Forelimb muscle (tissue), 1 donor: Measurements from ENCODE around the gene FXYD1. TPM values are rescaled to one million over a fixed set of nuclear protein-coding genes. Genes with fewer than 3 reads are reported as not detected.
"Not testable (repeated sequence)": the region's sequence is repeated elsewhere in the genome, so short reads cannot be mapped to it uniquely, and the experiment has no call there.

Experiments
- DNase-seq: peaks from one replicate; pipeline ENCODE4 v3.0.0-alpha.2; 2013; ENCODE audit warnings: low read depth
- polyA plus RNA-seq: library from polyadenylated mRNA; unstranded; fragments of 120-200 nt; gene quantifications from one replicate; pipeline ENCODE4 v1.2.1, GENCODE V29; 2013; ENCODE audit not compliant: insufficient read length

Gene FXYD1
- polyA plus RNA-seq, 1 donor: 261 TPM

GRCh38 chr19:35141837-35142605 lies 3.4 kb downstream of the FXYD1 start:
- no peak for DNase-seq

GRCh38 chr19:35142606-35143230 lies 4.1 kb downstream of the FXYD1 start:
- no peak for DNase-seq

- DNase-seq: no peak
Observed at GRCh38 chr19:35143231-35143715, 4.6 kb downstream of the FXYD1 start, which contains the start of gene FXYD7. TSS of gene FXYD7 (plus strand) at chr19:35143255. CDS start at chr19:35143334, 79 bp downstream.

- no peak for DNase-seq
Observed at GRCh38 chr19:35143818-35144217, 5.2 kb downstream of the FXYD1 start.

GRCh38 chr19:35144259-35144599 lies 5.6 kb downstream of the FXYD1 start:
- no peak for DNase-seq

GRCh38 chr19:35144600-35145436 lies 6.2 kb downstream of the FXYD1 start:
- DNase-seq: no peak

- no peak for DNase-seq
Observed at GRCh38 chr19:35146746-35147459, 8.3 kb downstream of the FXYD1 start.

- no peak for DNase-seq
Observed at GRCh38 chr19:35149463-35149862, 10.8 kb downstream of the FXYD1 start.

- no peak for DNase-seq
Observed at GRCh38 chr19:35150445-35150844, 11.8 kb downstream of the FXYD1 start.

GRCh38 chr19:35151273-35152065 lies 12.8 kb downstream of the FXYD1 start:
- no peak for DNase-seq

- not testable (repeated sequence) for DNase-seq
Observed at GRCh38 chr19:35153129-35153522, 14.5 kb downstream of the FXYD1 start.

- no peak for DNase-seq
Observed at GRCh38 chr19:35153701-35154524, 15.3 kb downstream of the FXYD1 start.

GRCh38 chr19:35154525-35155406 lies 16.1 kb downstream of the FXYD1 start, which contains the start of gene FXYD5:
TSS of gene FXYD5 (plus strand) at chr19:35154735. CDS start at chr19:35155551, 816 bp downstream.
- DNase-seq: no peak

- no peak for DNase-seq
Observed at GRCh38 chr19:35155441-35155840, 16.8 kb downstream of the FXYD1 start.

- no peak for DNase-seq
Observed at GRCh38 chr19:35155981-35156672, 17.5 kb downstream of the FXYD1 start.

- DNase-seq: no peak
Observed at GRCh38 chr19:35156673-35157014, 18.0 kb downstream of the FXYD1 start.

- no peak for DNase-seq
Observed at GRCh38 chr19:35157431-35157830, 18.8 kb downstream of the FXYD1 start.

- no peak for DNase-seq
Observed at GRCh38 chr19:35159606-35160005, 21.0 kb downstream of the FXYD1 start.
